IMR-90 (cell line): ENCODE results near the gene ASCL3. TPM values are rescaled to one million over a fixed set of nuclear protein-coding genes. Genes with fewer than 3 reads are reported as not detected.

Experiments used
- ATAC-seq: fragments of 200-7000 bp; cut with Tn5 transposase; 2 replicates; pipeline ENCODE4 v1.9.1; 2020; ENCODE audit warnings: low read depth, mild to moderate bottlenecking, moderate library complexity
- BruUV-seq: library from RNA; stranded (reverse); fragments of 400-500 nt; replicated peaks from 2 replicates; lab custom pipeline; 2021; lab: Mats Ljungman, UMichigan
- CTCF ChIA-PET: fragments of 300-600 bp; formaldehyde crosslinking; extraction: SDS; loops from one replicate; lab custom pipeline; 2021; ENCODE audit warnings: antibody characterized with exemption; lab: Yijun Ruan, JAX
- POLR2A ChIA-PET: fragments of 300-600 bp; sonication (Branson Sonifier 250); formaldehyde crosslinking; loops from one replicate; lab custom pipeline; 2022; ENCODE audit warnings: antibody characterized with exemption; ENCODE audit not compliant: unreplicated experiment; lab: Charles Lee
- DNase-seq: peaks from one replicate; pipeline ENCODE4 v3.0.0; 2013
- H2AFZ ChIP-seq: replicated peaks from 2 replicates; pipeline ENCODE3; 2013; ENCODE audit warnings: low read length, mild to moderate bottlenecking; ENCODE audit not compliant: poor library complexity
- H2AK5ac ChIP-seq: 2 replicates; pipeline ENCODE4 v1.6.1; 2013; ENCODE audit warnings: low read depth, low read length, inconsistent platforms
- H2AK9ac ChIP-seq: replicated peaks from 2 replicates; pipeline ENCODE3; 2013; ENCODE audit warnings: mild to moderate bottlenecking, low read depth, low read length, moderate library complexity; ENCODE audit not compliant: poor library complexity
- H2BK120ac ChIP-seq: 2 replicates; pipeline ENCODE4 v1.6.1; 2013; ENCODE audit warnings: low read depth, low read length, inconsistent platforms
- H2BK15ac ChIP-seq: 3 replicates; pipeline ENCODE4 v1.6.1; 2013; ENCODE audit warnings: low read depth, low read length, inconsistent platforms
- H2BK20ac ChIP-seq: 2 replicates; pipeline ENCODE4 v1.6.1; 2013; ENCODE audit warnings: low read depth, mild to moderate bottlenecking, inconsistent platforms, low read length, moderate library complexity
- H2BK5ac ChIP-seq: 2 replicates; pipeline ENCODE4 v1.6.1; 2013; ENCODE audit warnings: mild to moderate bottlenecking, low read depth, low read length, inconsistent platforms; ENCODE audit not compliant: poor library complexity, severe bottlenecking
- H3K14ac ChIP-seq: replicated peaks from 2 replicates; pipeline ENCODE4 v1.6.1; 2013; ENCODE audit warnings: low read depth, low read length, inconsistent platforms
- H3K18ac ChIP-seq: 2 replicates; pipeline ENCODE4 v1.6.1; 2013; ENCODE audit warnings: low read depth, low read length, control low read depth
- H3K23ac ChIP-seq: 2 replicates; pipeline ENCODE4 v1.6.1; 2013; ENCODE audit warnings: low read depth, low read length, inconsistent platforms
- H3K27ac ChIP-seq: 2 replicates; pipeline ENCODE4 v1.5.1; 2013; ENCODE audit warnings: mild to moderate bottlenecking, control low read depth, low read length; ENCODE audit not compliant: insufficient read depth
- H3K27me3 ChIP-seq: 2 replicates; pipeline ENCODE4 v1.6.1; 2013; ENCODE audit warnings: low read length; ENCODE audit not compliant: control insufficient read depth, insufficient read depth
- H3K36me3 ChIP-seq: 2 replicates; pipeline ENCODE4 v1.6.1; 2013; ENCODE audit warnings: low read length, mixed read lengths; ENCODE audit not compliant: control insufficient read depth, insufficient read depth
- H3K4ac ChIP-seq: 2 replicates; pipeline ENCODE4 v1.6.1; 2013; ENCODE audit warnings: low read depth, low read length, inconsistent platforms
- H3K4me1 ChIP-seq: 2 replicates; pipeline ENCODE4 v1.6.1; 2013; ENCODE audit warnings: low read length, mixed read lengths; ENCODE audit not compliant: control insufficient read depth, insufficient read depth
- H3K4me2 ChIP-seq: 2 replicates; pipeline ENCODE4 v1.6.1; 2013; ENCODE audit warnings: low read depth, mild to moderate bottlenecking, control low read depth, low read length, moderate library complexity
- H3K4me3 ChIP-seq: 2 replicates; pipeline ENCODE4 v1.5.1; 2013; ENCODE audit warnings: low read depth, mild to moderate bottlenecking, control low read depth, low read length, moderate library complexity; ENCODE audit not compliant: insufficient read depth
- H3K56ac ChIP-seq: 2 replicates; pipeline ENCODE4 v1.6.1; 2013; ENCODE audit warnings: low read length, inconsistent platforms; ENCODE audit not compliant: insufficient read depth; ENCODE audit errors: extremely low read depth
- H3K79me1 ChIP-seq, 2 experiments: 2 replicates each; pipeline ENCODE4 v1.6.1; 2013; ENCODE audit warnings: low read length in 2 of 2, inconsistent platforms in 1 of 2, low read depth in 1 of 2
- H3K9ac ChIP-seq: 2 replicates; pipeline ENCODE4 v1.6.1; 2013; ENCODE audit warnings: low read depth, low read length, control low read depth
- H3K9me1 ChIP-seq: 2 replicates; pipeline ENCODE4 v1.6.1; 2013; ENCODE audit warnings: low read length, inconsistent platforms; ENCODE audit not compliant: insufficient read depth
- H3K9me3 ChIP-seq: 2 replicates; pipeline ENCODE4 v1.6.1; 2013; ENCODE audit warnings: low read length; ENCODE audit not compliant: control insufficient read depth, insufficient read depth
- H4K20me1 ChIP-seq: 2 replicates; pipeline ENCODE4 v1.6.1; 2013; ENCODE audit warnings: low read length, inconsistent platforms; ENCODE audit not compliant: insufficient read depth
- H4K5ac ChIP-seq: 2 replicates; pipeline ENCODE4 v1.6.1; 2013; ENCODE audit warnings: mild to moderate bottlenecking, low read depth, low read length, control low read depth
- H4K8ac ChIP-seq, 2 experiments: 2 replicates each; pipeline ENCODE4 v1.6.1; 2013; ENCODE audit warnings: low read depth in 2 of 2, low read length in 2 of 2, control low read depth in 1 of 2, inconsistent platforms in 1 of 2
- H4K91ac ChIP-seq: 2 replicates; pipeline ENCODE4 v1.6.1; 2013; ENCODE audit warnings: low read depth, low read length, inconsistent platforms; ENCODE audit not compliant: insufficient read depth
- CHD1 ChIP-seq: IDR thresholded peaks from 2 replicates; pipeline ENCODE4 v1.6.1; 2012; ENCODE audit warnings: low read depth, low read length, improper control_type of control experiment
- MAFK ChIP-seq: IDR thresholded peaks from 2 replicates; pipeline ENCODE4 v1.6.1; 2012; ENCODE audit warnings: low read depth, low read length, improper control_type of control experiment
- WGBS, 2 experiments: methylation state at CpG; one replicate each; pipeline versions ENCODE4 v1.1.5 to v1.1.7; 2013; ENCODE audit warnings: missing lambda C conversion rate in 2 of 2; ENCODE audit not compliant: insufficient read length in 1 of 2; ENCODE audit errors: extremely low coverage in 2 of 2; 5-methylcytosine and 5-hydroxymethylcytosine counted together
- dilution Hi-C: fragments of 300-500 bp; cut with HindIII; formaldehyde crosslinking; loops from one replicate; pipeline ENCODE4 v1.14.3; 2018; ENCODE audit warnings: low sequenced_read_pairs; ENCODE audit not compliant: unreplicated experiment
- in situ Hi-C: fragments of 300-500 bp; cut with MboI; formaldehyde crosslinking; loops from 3 replicates; pipeline ENCODE4 v1.14.3; 2019; ENCODE audit warnings: low sequenced_read_pairs, inconsistent platforms, mixed read lengths
- intact Hi-C: fragments of 100-400 bp; cut with micrococcal nuclease; formaldehyde crosslinking; loops from 2 replicates; pipeline ENCODE4 v1.10.0; 2022
- polyA plus RNA-seq, 3 experiments: library from polyadenylated mRNA; depleted of rRNA; stranded (reverse); fragments of >200 nt; gene quantifications; 2 replicates each; pipeline ENCODE4 v1.2.3, GENCODE V29; 2012; ENCODE audit warnings: low replicate concordance in 1 of 3
- total RNA-seq: library from RNA; depleted of rRNA; stranded (reverse); fragments of >200 nt; gene quantifications from 2 replicates; pipeline ENCODE4 v1.2.3, GENCODE V29; 2012

Gene ASCL3
- total and polyA plus RNA-seq, 2 of the 4 experiments (the other 2 are of a cell fraction): not detected

- intact Hi-C loops: no loop called here
- H3K56ac ChIP-seq: no peak overlapping the region
- ChIA-PET POLR2A (no interaction called here), CTCF (no interaction called here)
- no peaks in the 10 kb centered on the region for H4K20me1 ChIP-seq
- no peak overlapping the region for H3K14ac ChIP-seq
- no peaks in the 10 kb centered on the region for H3K9me3 ChIP-seq
- no peak overlapping the region for H3K27ac ChIP-seq
- no peak overlapping the region for H3K18ac ChIP-seq
- BruUV-seq: no TSS peak
- no peak overlapping the region for H2BK5ac ChIP-seq
- DNase-seq (no peak), ATAC-seq (no peak)
- dilution Hi-C loops: no loop called here
- no peak for TF ChIP-seq CHD1
- no peak for TF ChIP-seq MAFK
- H2AK5ac ChIP-seq: no peak overlapping the region
- in situ Hi-C loops: loop anchor here (25.0 kb wide), 1 partner anchor 735 kb away; no protein-coding TSS in a partner anchor
- no peak overlapping the region for H2BK120ac ChIP-seq
- H3K9me1 ChIP-seq: no peaks in the 10 kb centered on the region
- WGBS, 2 experiments: no CpG with 5 or more reads among the region's 1 CpG
- no peaks in the 10 kb centered on the region for H3K27me3 ChIP-seq
- no peaks in the 10 kb centered on the region for H3K4me1 ChIP-seq
- H4K5ac ChIP-seq: no peak overlapping the region
- H4K8ac ChIP-seq: no peak overlapping the region
- H4K91ac ChIP-seq: no peak overlapping the region
- H3K23ac ChIP-seq: no peak overlapping the region
- H2AFZ ChIP-seq: no peak overlapping the region
- no peak overlapping the region for H3K4me2 ChIP-seq
- no peak overlapping the region for H3K4me3 ChIP-seq
- no peaks in the 10 kb centered on the region for H3K36me3 ChIP-seq
- H2BK15ac ChIP-seq: no peak overlapping the region
- no peak overlapping the region for H2AK9ac ChIP-seq
- no peaks in the 10 kb centered on the region for H3K79me1 ChIP-seq
- H3K4ac ChIP-seq: no peak overlapping the region
- H2BK20ac ChIP-seq: no peak overlapping the region
- no peak overlapping the region for H3K9ac ChIP-seq
These were observed 29.1 kb upstream of the ASCL3 start for GRCh38 chr11:8971924-8972316.
